ENCODE results near the gene OR6B2.
A peak's percentile ranks its signal among the peaks of the same experiment; 100 is the strongest.

GRCh38 chr2:239991689-239992314, 38.4 kb downstream of the OR6B2 start:
- TF ChIP-seq CTCF (IDR thresholded peaks at IDR 0.05): peak; percentile 70 to 86 (median 82)
- no peak for TF ChIP-seq POLR2A (IDR thresholded peaks at IDR 0.05)
